Osteoblast (primary cell): ENCODE measurements around the gene LRMDA. TPM values are rescaled to one million over a fixed set of nuclear protein-coding genes. Genes with fewer than 3 reads are reported as not detected.

Experiments
- DNase-seq: peaks from one replicate; pipeline ENCODE4 v3.0.0; 2011; ENCODE audit warnings: low spot score, mixed read lengths; ENCODE audit not compliant: insufficient read length; ENCODE audit errors: missing footprints
- H2AFZ ChIP-seq: 2 replicates; pipeline ENCODE4 v1.6.0; 2011; ENCODE audit warnings: mild to moderate bottlenecking, low read length
- H3K27ac ChIP-seq: 2 replicates; pipeline ENCODE4 v1.5.1; 2011; ENCODE audit warnings: mild to moderate bottlenecking, low read depth, low read length, moderate library complexity
- H3K27me3 ChIP-seq: 2 replicates; pipeline ENCODE4 v1.6.0; 2012; ENCODE audit warnings: mild to moderate bottlenecking, control low read depth, inconsistent platforms, low read length, moderate library complexity; ENCODE audit not compliant: insufficient read depth
- H3K36me3 ChIP-seq: 2 replicates; pipeline ENCODE4 v1.5.1; 2011; ENCODE audit warnings: mild to moderate bottlenecking, low read length, control low read depth, moderate library complexity; ENCODE audit not compliant: insufficient read depth
- H3K4me1 ChIP-seq: 2 replicates; pipeline ENCODE4 v1.5.1; 2011; ENCODE audit warnings: mild to moderate bottlenecking, low read length, control low read depth, moderate library complexity; ENCODE audit not compliant: insufficient read depth
- H3K4me2 ChIP-seq: 2 replicates; pipeline ENCODE4 v1.6.0; 2011; ENCODE audit warnings: mild to moderate bottlenecking, low read length; ENCODE audit not compliant: insufficient read depth
- H3K4me3 ChIP-seq: fragments of 200-600 bp; sonication (generic); 3 replicates; pipeline ENCODE4 v1.5.1; 2012; ENCODE audit warnings: mild to moderate bottlenecking, low read length, inconsistent platforms; ENCODE audit not compliant: insufficient read depth
- H3K79me2 ChIP-seq: 2 replicates; pipeline ENCODE4 v1.6.0; 2012; ENCODE audit warnings: mild to moderate bottlenecking, low read length, control low read depth, inconsistent platforms; ENCODE audit not compliant: insufficient read depth
- H3K9me3 ChIP-seq: 2 replicates; pipeline ENCODE4 v1.5.1; 2011; ENCODE audit warnings: low read depth, low read length, control low read depth
- H4K20me1 ChIP-seq: 2 replicates; pipeline ENCODE4 v1.6.0; 2012; ENCODE audit warnings: mild to moderate bottlenecking, low read length, control low read depth; ENCODE audit not compliant: insufficient read depth
- total RNA-seq: library from RNA; depleted of rRNA; stranded (reverse); fragments of >200 nt; gene quantifications from 2 replicates; pipeline ENCODE4 v1.2.3, GENCODE V29; 2012
- TF ChIP-seq, protein P1 (sequence below): IDR thresholded peaks from 2 replicates; pipeline ENCODE4 v1.5.1; 2011; ENCODE audit warnings: mild to moderate bottlenecking, low read depth, low read length, moderate library complexity; ENCODE audit errors: extremely low read depth

LRMDA gene
- total RNA-seq, 1 donor, result 18.5 TPM

DNA sequence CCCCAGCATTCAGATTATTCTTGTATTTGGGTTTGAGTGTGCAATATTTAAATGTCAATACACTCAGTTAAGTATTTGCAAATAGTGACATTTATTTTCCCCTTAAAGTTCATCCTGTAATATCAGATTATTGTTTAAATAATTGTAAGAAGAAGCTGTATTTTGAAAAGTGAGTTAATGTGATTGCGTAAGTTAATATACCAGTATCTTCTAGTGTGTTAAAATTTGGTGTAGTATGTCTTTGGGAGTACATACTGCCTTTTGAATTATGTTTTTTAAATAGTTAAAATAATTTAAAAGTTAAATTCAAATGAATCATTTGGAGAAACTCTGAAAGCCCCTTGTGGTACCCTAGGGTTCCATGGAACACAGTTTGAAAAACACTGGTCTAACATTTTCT is 28.6 kb downstream of the LRMDA start:
- no peaks in the 10 kb centered on the region for H3K9me3 ChIP-seq
- H3K4me1 ChIP-seq, result no peaks in the 10 kb centered on the region
- DNase-seq, result no peak
- H3K4me3 ChIP-seq, result no peak overlapping the region
- no peaks in the 10 kb centered on the region for H3K27me3 ChIP-seq
- H3K4me2 ChIP-seq, result no peak overlapping the region
- no peaks in the 10 kb centered on the region for H4K20me1 ChIP-seq
- H3K36me3 ChIP-seq, result no peaks in the 10 kb centered on the region
- no peak overlapping the region for H2AFZ ChIP-seq
- H3K79me2 ChIP-seq, result no peaks in the 10 kb centered on the region
- TF ChIP-seq, protein P1, sequence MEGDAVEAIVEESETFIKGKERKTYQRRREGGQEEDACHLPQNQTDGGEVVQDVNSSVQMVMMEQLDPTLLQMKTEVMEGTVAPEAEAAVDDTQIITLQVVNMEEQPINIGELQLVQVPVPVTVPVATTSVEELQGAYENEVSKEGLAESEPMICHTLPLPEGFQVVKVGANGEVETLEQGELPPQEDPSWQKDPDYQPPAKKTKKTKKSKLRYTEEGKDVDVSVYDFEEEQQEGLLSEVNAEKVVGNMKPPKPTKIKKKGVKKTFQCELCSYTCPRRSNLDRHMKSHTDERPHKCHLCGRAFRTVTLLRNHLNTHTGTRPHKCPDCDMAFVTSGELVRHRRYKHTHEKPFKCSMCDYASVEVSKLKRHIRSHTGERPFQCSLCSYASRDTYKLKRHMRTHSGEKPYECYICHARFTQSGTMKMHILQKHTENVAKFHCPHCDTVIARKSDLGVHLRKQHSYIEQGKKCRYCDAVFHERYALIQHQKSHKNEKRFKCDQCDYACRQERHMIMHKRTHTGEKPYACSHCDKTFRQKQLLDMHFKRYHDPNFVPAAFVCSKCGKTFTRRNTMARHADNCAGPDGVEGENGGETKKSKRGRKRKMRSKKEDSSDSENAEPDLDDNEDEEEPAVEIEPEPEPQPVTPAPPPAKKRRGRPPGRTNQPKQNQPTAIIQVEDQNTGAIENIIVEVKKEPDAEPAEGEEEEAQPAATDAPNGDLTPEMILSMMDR, result no peak
- H3K27ac ChIP-seq, result no peak overlapping the region

DNA sequence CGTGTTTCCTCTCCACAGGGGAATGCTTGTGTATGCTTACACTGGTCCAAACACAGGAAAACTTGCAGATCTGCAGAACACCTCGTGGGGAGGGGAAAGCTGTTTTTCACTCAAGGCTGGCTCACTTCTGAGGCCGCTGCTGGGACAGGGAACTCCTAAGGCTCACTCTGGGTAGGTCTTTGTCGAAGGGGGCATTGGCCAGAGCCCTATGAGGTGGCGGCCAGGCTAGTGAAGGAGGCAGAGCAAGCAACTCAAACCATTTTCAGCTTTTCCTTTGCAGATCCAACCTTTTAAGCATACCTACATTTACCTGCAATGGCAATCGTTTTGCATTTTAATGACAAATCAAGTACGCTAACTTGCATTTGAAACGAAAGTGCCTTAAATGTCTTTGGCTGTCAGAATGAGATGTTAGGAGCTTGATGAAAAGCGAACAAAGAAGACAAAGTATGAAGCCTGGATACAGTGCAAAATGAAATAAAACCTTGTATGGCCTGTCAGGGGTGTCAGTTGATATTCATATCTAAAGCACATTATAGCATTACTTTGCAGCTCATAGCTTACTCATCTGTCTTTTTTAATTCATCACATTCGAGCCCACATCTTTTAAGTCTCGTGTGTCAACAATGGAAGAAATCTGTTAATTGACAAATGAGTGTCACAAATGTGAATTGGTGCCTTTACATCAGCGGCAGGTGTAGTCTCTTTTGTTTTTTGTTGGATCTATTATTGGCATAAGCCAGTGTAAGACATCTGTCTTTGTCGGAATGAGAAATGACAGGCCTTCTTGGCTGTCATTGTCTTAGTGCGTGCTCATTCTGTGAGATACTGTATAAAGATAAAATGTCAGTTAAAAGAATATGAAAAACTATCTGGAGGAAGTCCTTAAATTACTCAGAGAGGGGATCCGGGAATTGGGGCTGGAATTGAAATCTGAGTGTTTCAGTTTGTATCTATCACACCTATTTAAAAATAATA is 30.5 kb downstream of the LRMDA start:
- DNase-seq, result no peak
- Histone ChIP-seq H4K20me1 (no peaks in the 10 kb centered on the region), H3K27me3 (no peaks in the 10 kb centered on the region), H3K4me2 (no peak overlapping the region), H3K4me1 (peaks cover 6% of the 10 kb centered on the region), H3K27ac (no peak overlapping the region), H2AFZ (no peak overlapping the region), H3K4me3 (no peak overlapping the region), H3K79me2 (no peaks in the 10 kb centered on the region), H3K36me3 (no peaks in the 10 kb centered on the region), H3K9me3 (no peaks in the 10 kb centered on the region)
- TF ChIP-seq, protein P1, result no peak

DNA sequence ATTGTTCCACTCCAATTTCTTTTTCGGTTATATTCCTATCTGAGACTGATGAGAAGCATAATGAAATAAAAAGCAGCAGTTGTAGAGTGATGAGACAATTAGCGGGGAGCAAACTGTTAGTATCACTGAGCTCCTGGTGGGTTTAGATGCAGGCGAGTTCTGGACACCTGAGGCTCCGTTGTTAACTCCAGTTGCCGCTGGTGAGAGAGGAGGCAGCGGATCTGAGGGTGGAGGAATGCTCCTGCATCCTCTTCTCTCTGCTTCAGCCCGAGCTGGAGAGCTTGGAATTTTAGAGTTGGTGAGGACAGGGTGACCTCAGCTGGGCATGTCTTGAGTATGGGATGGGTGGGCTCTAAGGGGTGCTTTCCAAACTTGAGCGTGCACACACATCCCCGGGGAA is 31.4 kb downstream of the LRMDA start:
- H3K4me3 ChIP-seq, result no peak overlapping the region
- H3K79me2 ChIP-seq, result no peaks in the 10 kb centered on the region
- no peaks in the 10 kb centered on the region for H3K27me3 ChIP-seq
- H3K36me3 ChIP-seq, result no peaks in the 10 kb centered on the region
- no peak overlapping the region for H3K4me2 ChIP-seq
- DNase-seq, result no peak
- no peak overlapping the region for H2AFZ ChIP-seq
- TF ChIP-seq, protein P1, result no peak
- peaks cover 8% of the 10 kb centered on the region for H3K4me1 ChIP-seq
- H3K27ac ChIP-seq, result no peak overlapping the region
- no peaks in the 10 kb centered on the region for H4K20me1 ChIP-seq
- no peaks in the 10 kb centered on the region for H3K9me3 ChIP-seq
